ENCODE results near the gene SNAPC4. TPM values are rescaled to one million over a fixed set of nuclear protein-coding genes. Genes with fewer than 3 reads are reported as not detected.

SNAPC4 gene
- polyA plus RNA-seq, 1 donor from 2014 or later: 6.8 TPM

DNA sequence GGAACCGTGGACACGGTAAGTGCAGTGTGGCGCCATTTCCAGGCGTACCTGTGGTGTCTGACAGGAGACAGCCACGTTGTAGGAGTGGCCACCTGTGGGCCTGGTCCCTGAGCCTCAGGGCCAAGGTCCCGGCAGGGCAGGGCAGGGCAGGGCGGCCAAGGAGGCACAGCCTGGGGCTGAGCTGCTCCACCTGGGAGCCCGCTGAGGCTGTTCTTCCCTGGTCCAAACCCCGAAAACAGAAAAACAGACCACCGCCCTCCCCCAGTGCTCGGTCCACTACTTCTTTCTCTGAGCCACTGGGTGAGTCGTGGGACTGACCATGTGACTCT lies 19.1 kb upstream of the SNAPC4 start:
- no peaks in the 10 kb centered on the region for H3F3A ChIP-seq (ENCODE audit: insufficient read depth, low read length, poor library complexity, severe bottlenecking)
- H3K4me2 ChIP-seq (ENCODE audit: low read length): no peak overlapping the region
- no peaks in the 10 kb centered on the region for H3K36me3 ChIP-seq (ENCODE audit: insufficient read depth, low read length)
- no peak overlapping the region for H3K4me3 ChIP-seq (ENCODE audit: low read length)
- H3K9me2 ChIP-seq (ENCODE audit: insufficient read depth, low read length): no peaks in the 10 kb centered on the region
- no peaks in the 10 kb centered on the region for H3K27me3 ChIP-seq (ENCODE audit: insufficient read depth, low read depth, low read length)
- no peak overlapping the region for H3K27ac ChIP-seq (ENCODE audit: low read length)
- H3K9me3 ChIP-seq (ENCODE audit: low read length): no peaks in the 10 kb centered on the region
- no peak overlapping the region for H3K9ac ChIP-seq (ENCODE audit: low read length)
- H3K79me2 ChIP-seq (replicated peaks; ENCODE audit: insufficient read depth, low read length): no peaks in the 10 kb centered on the region
- no peaks in the 10 kb centered on the region for H4K20me1 ChIP-seq (ENCODE audit: insufficient read depth)
- H2AFZ ChIP-seq (ENCODE audit: low read depth, low read length): no peak overlapping the region
- TF ChIP-seq RAD21 (conservative IDR thresholded peaks at IDR 0.05) (no peak), POLR2AphosphoS5 (IDR thresholded peaks at IDR 0.05) (no peak), EZH2 (IDR thresholded peaks at IDR 0.05; ENCODE audit: borderline replicate concordance, insufficient read depth, low read length, poor library complexity, severe bottlenecking) (no peak), TAF1 (IDR thresholded peaks at IDR 0.05; ENCODE audit: low read depth) (no peak)
- TF ChIP-seq, protein P1, sequence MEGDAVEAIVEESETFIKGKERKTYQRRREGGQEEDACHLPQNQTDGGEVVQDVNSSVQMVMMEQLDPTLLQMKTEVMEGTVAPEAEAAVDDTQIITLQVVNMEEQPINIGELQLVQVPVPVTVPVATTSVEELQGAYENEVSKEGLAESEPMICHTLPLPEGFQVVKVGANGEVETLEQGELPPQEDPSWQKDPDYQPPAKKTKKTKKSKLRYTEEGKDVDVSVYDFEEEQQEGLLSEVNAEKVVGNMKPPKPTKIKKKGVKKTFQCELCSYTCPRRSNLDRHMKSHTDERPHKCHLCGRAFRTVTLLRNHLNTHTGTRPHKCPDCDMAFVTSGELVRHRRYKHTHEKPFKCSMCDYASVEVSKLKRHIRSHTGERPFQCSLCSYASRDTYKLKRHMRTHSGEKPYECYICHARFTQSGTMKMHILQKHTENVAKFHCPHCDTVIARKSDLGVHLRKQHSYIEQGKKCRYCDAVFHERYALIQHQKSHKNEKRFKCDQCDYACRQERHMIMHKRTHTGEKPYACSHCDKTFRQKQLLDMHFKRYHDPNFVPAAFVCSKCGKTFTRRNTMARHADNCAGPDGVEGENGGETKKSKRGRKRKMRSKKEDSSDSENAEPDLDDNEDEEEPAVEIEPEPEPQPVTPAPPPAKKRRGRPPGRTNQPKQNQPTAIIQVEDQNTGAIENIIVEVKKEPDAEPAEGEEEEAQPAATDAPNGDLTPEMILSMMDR (IDR thresholded peaks at IDR 0.05; ENCODE audit: poor library complexity, severe bottlenecking): no peak
- TF ChIP-seq, protein P2, sequence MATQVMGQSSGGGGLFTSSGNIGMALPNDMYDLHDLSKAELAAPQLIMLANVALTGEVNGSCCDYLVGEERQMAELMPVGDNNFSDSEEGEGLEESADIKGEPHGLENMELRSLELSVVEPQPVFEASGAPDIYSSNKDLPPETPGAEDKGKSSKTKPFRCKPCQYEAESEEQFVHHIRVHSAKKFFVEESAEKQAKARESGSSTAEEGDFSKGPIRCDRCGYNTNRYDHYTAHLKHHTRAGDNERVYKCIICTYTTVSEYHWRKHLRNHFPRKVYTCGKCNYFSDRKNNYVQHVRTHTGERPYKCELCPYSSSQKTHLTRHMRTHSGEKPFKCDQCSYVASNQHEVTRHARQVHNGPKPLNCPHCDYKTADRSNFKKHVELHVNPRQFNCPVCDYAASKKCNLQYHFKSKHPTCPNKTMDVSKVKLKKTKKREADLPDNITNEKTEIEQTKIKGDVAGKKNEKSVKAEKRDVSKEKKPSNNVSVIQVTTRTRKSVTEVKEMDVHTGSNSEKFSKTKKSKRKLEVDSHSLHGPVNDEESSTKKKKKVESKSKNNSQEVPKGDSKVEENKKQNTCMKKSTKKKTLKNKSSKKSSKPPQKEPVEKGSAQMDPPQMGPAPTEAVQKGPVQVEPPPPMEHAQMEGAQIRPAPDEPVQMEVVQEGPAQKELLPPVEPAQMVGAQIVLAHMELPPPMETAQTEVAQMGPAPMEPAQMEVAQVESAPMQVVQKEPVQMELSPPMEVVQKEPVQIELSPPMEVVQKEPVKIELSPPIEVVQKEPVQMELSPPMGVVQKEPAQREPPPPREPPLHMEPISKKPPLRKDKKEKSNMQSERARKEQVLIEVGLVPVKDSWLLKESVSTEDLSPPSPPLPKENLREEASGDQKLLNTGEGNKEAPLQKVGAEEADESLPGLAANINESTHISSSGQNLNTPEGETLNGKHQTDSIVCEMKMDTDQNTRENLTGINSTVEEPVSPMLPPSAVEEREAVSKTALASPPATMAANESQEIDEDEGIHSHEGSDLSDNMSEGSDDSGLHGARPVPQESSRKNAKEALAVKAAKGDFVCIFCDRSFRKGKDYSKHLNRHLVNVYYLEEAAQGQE (IDR thresholded peaks at IDR 0.05; ENCODE audit: borderline replicate concordance): no peak

DNA sequence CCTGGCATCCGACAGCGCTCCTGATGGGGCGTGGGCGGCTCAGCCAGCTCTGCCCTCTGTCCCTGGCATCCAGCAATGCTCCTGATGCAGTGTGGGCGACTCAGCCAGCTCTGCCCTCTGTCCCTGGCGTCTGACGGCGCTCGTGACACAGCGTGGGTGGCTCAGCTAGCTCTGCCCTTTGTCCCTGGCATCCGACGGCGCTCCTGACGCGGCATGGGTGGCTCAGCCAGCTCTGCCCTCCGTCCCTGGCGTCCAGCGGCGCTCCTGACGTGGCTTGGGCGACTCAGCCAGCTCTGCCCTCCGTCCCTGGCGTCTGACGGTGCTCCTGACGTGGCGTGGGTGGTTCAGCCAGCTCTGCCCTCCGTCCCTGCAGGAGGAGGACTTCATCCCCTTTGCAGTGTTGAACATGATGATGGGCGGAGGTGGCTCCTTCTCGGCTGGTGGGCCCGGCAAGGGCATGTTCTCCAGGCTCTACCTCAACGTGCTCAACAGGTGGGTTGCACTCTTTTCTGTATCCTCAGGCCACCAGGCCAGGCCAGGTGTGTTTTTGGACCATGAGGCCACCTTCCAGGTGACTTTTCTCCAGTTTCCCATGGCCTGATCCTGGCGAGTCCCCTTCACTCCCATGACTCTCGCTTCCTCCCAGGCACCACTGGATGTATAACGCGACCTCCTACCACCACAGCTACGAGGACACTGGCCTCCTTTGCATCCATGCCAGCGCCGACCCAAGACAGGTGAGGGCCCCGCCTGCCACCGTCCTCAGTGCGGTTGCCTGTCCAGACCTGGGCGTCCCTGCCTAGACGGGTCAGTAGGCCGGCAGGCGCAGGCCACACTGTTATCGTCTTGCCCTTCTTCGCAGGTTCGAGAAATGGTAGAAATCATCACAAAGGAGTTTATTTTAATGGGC lies 18.5 kb upstream of the SNAPC4 start:
- Histone ChIP-seq H3K9me3 (ENCODE audit: low read length) (no peaks in the 10 kb centered on the region), H4K20me1 (ENCODE audit: insufficient read depth) (no peaks in the 10 kb centered on the region), H3K79me2 (replicated peaks; ENCODE audit: insufficient read depth, low read length) (no peaks in the 10 kb centered on the region), H3K4me2 (ENCODE audit: low read length) (no peak overlapping the region), H3K27me3 (ENCODE audit: insufficient read depth, low read depth, low read length) (no peaks in the 10 kb centered on the region), H3K9me2 (ENCODE audit: insufficient read depth, low read length) (no peaks in the 10 kb centered on the region), H2AFZ (ENCODE audit: low read depth, low read length) (no peak overlapping the region), H3K4me3 (ENCODE audit: low read length) (no peak overlapping the region), H3F3A (ENCODE audit: insufficient read depth, low read length, poor library complexity, severe bottlenecking) (no peaks in the 10 kb centered on the region), H3K9ac (ENCODE audit: low read length) (no peak overlapping the region), H3K27ac (ENCODE audit: low read length) (no peak overlapping the region), H3K36me3 (ENCODE audit: insufficient read depth, low read length) (no peaks in the 10 kb centered on the region)
- TF ChIP-seq POLR2AphosphoS5 (IDR thresholded peaks at IDR 0.05) (no peak), MXI1 (conservative IDR thresholded peaks at IDR 0.05; ENCODE audit: poor library complexity, severe bottlenecking) (no peak), TAF1 (IDR thresholded peaks at IDR 0.05; ENCODE audit: low read depth) (no peak), SMC3 (conservative IDR thresholded peaks at IDR 0.05; ENCODE audit: poor library complexity) (no peak), EZH2 (IDR thresholded peaks at IDR 0.05; ENCODE audit: borderline replicate concordance, insufficient read depth, low read length, poor library complexity, severe bottlenecking) (no peak), EP300 (conservative IDR thresholded peaks at IDR 0.05; ENCODE audit: poor library complexity, severe bottlenecking) (no peak), RAD21 (conservative IDR thresholded peaks at IDR 0.05) (no peak)
- TF ChIP-seq, protein P1 (IDR thresholded peaks at IDR 0.05; ENCODE audit: poor library complexity, severe bottlenecking): no peak
- TF ChIP-seq, protein P2 (IDR thresholded peaks at IDR 0.05; ENCODE audit: borderline replicate concordance): no peak

Data from neural cell (in vitro differentiated cells).